Smooth muscle cell (in vitro differentiated cells): Measurements from ENCODE around the gene MCC. TPM values are rescaled to one million over a fixed set of nuclear protein-coding genes. Genes with fewer than 3 reads are reported as not detected.
A peak's percentile ranks its signal among the peaks of the same experiment; 100 is the strongest.

Experiments used
- DNase-seq: peaks from one replicate; lab custom pipeline; 2025; ENCODE audit not compliant: unreplicated experiment; lab: John Stamatoyannopoulos, UW
- H2AFZ ChIP-seq: fragments of 200-600 bp; sonication (generic); 2 replicates; pipeline ENCODE4 v1.6.0; 2016; ENCODE audit warnings: antibody characterized with exemption, low read depth, mild to moderate bottlenecking
- H3F3A ChIP-seq: fragments of 200-600 bp; sonication (generic); 2 replicates; pipeline ENCODE4 v1.6.0; 2017; ENCODE audit warnings: antibody characterized with exemption, low read depth
- H3K27ac ChIP-seq: fragments of 200-600 bp; sonication (generic); 2 replicates; pipeline ENCODE4 v1.5.1; 2016; ENCODE audit warnings: low read depth, mild to moderate bottlenecking
- H3K27me3 ChIP-seq: fragments of 200-600 bp; sonication (generic); 2 replicates; pipeline ENCODE4 v1.6.1; 2016; ENCODE audit warnings: low read depth, mild to moderate bottlenecking
- H3K36me3 ChIP-seq: fragments of 200-600 bp; sonication (generic); 2 replicates; pipeline ENCODE4 v1.5.1; 2016; ENCODE audit warnings: low read depth
- H3K4me1 ChIP-seq: fragments of 200-600 bp; sonication (generic); 2 replicates; pipeline ENCODE4 v1.5.1; 2016; ENCODE audit warnings: low read depth
- H3K4me2 ChIP-seq: fragments of 200-600 bp; sonication (generic); 2 replicates; pipeline ENCODE4 v1.6.0; 2016; ENCODE audit warnings: mild to moderate bottlenecking
- H3K4me3 ChIP-seq: fragments of 200-600 bp; sonication (generic); 2 replicates; pipeline ENCODE4 v1.5.1; 2016; ENCODE audit warnings: mild to moderate bottlenecking
- H3K79me2 ChIP-seq: fragments of 200-600 bp; sonication (generic); 2 replicates; pipeline ENCODE4 v1.6.0; 2016; ENCODE audit warnings: low read depth, mild to moderate bottlenecking
- H3K9ac ChIP-seq: fragments of 200-600 bp; sonication (generic); 2 replicates; pipeline ENCODE4 v1.6.0; 2016; ENCODE audit warnings: low read depth
- H3K9me3 ChIP-seq: fragments of 200-600 bp; sonication (generic); replicated peaks from 2 replicates; pipeline ENCODE4 v1.5.1; 2016; ENCODE audit warnings: low read depth
- H4K20me1 ChIP-seq: fragments of 200-600 bp; sonication (generic); 2 replicates; pipeline ENCODE4 v1.6.0; 2016; ENCODE audit warnings: low read depth
- CTCF ChIP-seq: fragments of 200-600 bp; sonication (generic); IDR thresholded peaks from 2 replicates; pipeline ENCODE4 v1.5.1; 2017; ENCODE audit warnings: borderline replicate concordance, mild to moderate bottlenecking, antibody characterized with exemption; ENCODE audit not compliant: insufficient read depth, poor library complexity, severe bottlenecking
- WGBS: methylation state at CpG from one replicate; pipeline ENCODE4 v1.1.7; 2016; ENCODE audit warnings: low lambda C conversion rate; 5-methylcytosine and 5-hydroxymethylcytosine counted together
- polyA plus RNA-seq: library from polyadenylated mRNA; unstranded; fragments of >200 nt; fragmentation: Nextera tagmentation; extraction: Ambion mirVana; gene quantifications from 2 replicates; pipeline ENCODE4 v1.2.1, GENCODE V29; 2016
- total RNA-seq: library from RNA; depleted of rRNA; stranded (reverse); fragments of >200 nt; gene quantifications from 2 replicates; pipeline ENCODE4 v1.2.3, GENCODE V29; 2014

The MCC gene
- total and polyA plus RNA-seq, 2 experiments from 2014 or later, result 5.8 to 19.2 TPM

- 89% methylated on average over 1 of the region's 1 CpG for WGBS
- DNase-seq, result no peak
- Histone ChIP-seq H3K27me3 (no peaks in the 10 kb centered on the region), H4K20me1 (no peaks in the 10 kb centered on the region), H3K27ac (no peak overlapping the region), H3K79me2 (no peaks in the 10 kb centered on the region), H3K9me3 (no peaks in the 10 kb centered on the region), H3F3A (peaks cover 4% of the 10 kb centered on the region), H3K4me1 (no peaks in the 10 kb centered on the region), H3K4me3 (no peak overlapping the region), H2AFZ (no peak overlapping the region), H3K9ac (no peak overlapping the region), H3K36me3 (no peaks in the 10 kb centered on the region), H3K4me2 (no peak overlapping the region)
- no peak for TF ChIP-seq CTCF
These were observed 140.7 kb downstream of the MCC start for GRCh38 chr5:113347572-113347971.

- Histone ChIP-seq H3K79me2 (no peaks in the 10 kb centered on the region), H3K4me3 (no peak overlapping the region), H3K4me2 (no peak overlapping the region), H3K9ac (no peak overlapping the region), H3K36me3 (no peaks in the 10 kb centered on the region), H4K20me1 (no peaks in the 10 kb centered on the region), H3K4me1 (no peaks in the 10 kb centered on the region), H3F3A (peaks cover 4% of the 10 kb centered on the region), H3K9me3 (no peaks in the 10 kb centered on the region), H2AFZ (no peak overlapping the region), H3K27ac (peak overlapping the region; percentile 57), H3K27me3 (no peaks in the 10 kb centered on the region)
- DNase-seq, result no peak
- 75% methylated on average over 5 of the region's 5 CpGs for WGBS
- no peak for TF ChIP-seq CTCF
These were observed 143.0 kb downstream of the MCC start for GRCh38 chr5:113344973-113345940.

DNA sequence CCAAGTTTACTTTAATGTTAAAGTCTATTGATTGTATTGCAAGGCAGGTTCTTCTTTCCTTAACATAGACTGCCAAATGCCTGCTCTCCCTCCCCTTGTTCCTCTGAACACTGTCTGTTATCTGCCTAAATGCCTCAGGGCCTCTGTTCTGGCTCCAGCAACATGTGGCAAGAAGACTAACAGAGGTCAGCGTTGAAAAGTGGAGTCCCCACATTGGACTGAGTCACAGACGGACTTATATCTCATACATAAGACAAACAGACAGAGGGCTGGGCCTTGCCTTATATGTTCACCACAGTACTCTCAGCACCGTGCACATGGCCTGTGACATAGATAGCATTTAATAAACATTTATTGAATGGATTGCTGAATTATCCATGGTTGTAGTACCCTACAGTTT is 144.9 kb downstream of the MCC start:
- no peaks in the 10 kb centered on the region for H3K79me2 ChIP-seq
- H3K4me3 ChIP-seq, result no peak overlapping the region
- H3K9me3 ChIP-seq, result no peaks in the 10 kb centered on the region
- no peaks in the 10 kb centered on the region for H3K36me3 ChIP-seq
- H3K27me3 ChIP-seq, result no peaks in the 10 kb centered on the region
- no peaks in the 10 kb centered on the region for H3K4me1 ChIP-seq
- DNase-seq, result no peak
- no peak overlapping the region for H2AFZ ChIP-seq
- H3F3A ChIP-seq, result peaks cover 4% of the 10 kb centered on the region
- H4K20me1 ChIP-seq, result no peaks in the 10 kb centered on the region
- H3K9ac ChIP-seq, result no peak overlapping the region
- peak overlapping the region; percentile 46 for H3K4me2 ChIP-seq
- no peak for TF ChIP-seq CTCF
- peak overlapping the region; percentile 52 for H3K27ac ChIP-seq
- WGBS, result 4% methylated on average over 3 of the region's 3 CpGs
